K562 (cell line): ENCODE results near the gene OR2AT4. TPM values are rescaled to one million over a fixed set of nuclear protein-coding genes. Genes with fewer than 3 reads are reported as not detected.

Source experiments
- ARNT ChIP-seq, 2 experiments: fragments of 450-650 bp; IDR thresholded peaks; 2 replicates each; pipeline ENCODE4 v1.6.1; 2016; ENCODE audit warnings: mild to moderate bottlenecking in 1 of 2
- BCLAF1 ChIP-seq, 2 experiments: fragments of 450-650 bp in 1 of 2; IDR thresholded peaks; 2 replicates each; pipeline ENCODE4 v1.6.1; 2011 to 2017; ENCODE audit warnings: low read depth in 2 of 2, antibody characterized with exemption in 1 of 2, borderline replicate concordance in 1 of 2, low read length in 1 of 2, mild to moderate bottlenecking in 1 of 2, mixed read lengths in 1 of 2; ENCODE audit not compliant: control insufficient read depth in 1 of 2
- FUS ChIP-seq: fragments of 200-400 bp; formaldehyde crosslinking; optimal IDR thresholded peaks from 2 replicates; pipeline ENCODE3; 2017; ENCODE audit warnings: low read depth, low read length
- HINFP ChIP-seq: fragments of 450-650 bp; conservative IDR thresholded peaks from 2 replicates; pipeline ENCODE4 v1.6.1; 2016; ENCODE audit warnings: missing genetic modification characterization, low read depth, mild to moderate bottlenecking, control low read depth, missing compliant biosample characterization
- HOXB6 ChIP-seq: fragments of 250-450 bp; sonication (Bioruptor Pico); IDR thresholded peaks from 2 replicates; pipeline ENCODE4 v1.5.1; 2022; ENCODE audit warnings: mild to moderate bottlenecking, borderline replicate concordance
- MYBL2 ChIP-seq, 2 experiments: fragments of 450-650 bp in 1 of 2; sonication (generic) in 1 of 2; formaldehyde crosslinking in 1 of 2; IDR thresholded peaks; 2 replicates each; pipeline versions ENCODE4 v1.6.1 to v1.8.1; 2017 to 2022; ENCODE audit warnings: borderline replicate concordance in 1 of 2, inconsistent platforms in 1 of 2, low read depth in 1 of 2, mild to moderate bottlenecking in 1 of 2, missing genetic modification reagents in 1 of 2, moderate library complexity in 1 of 2
- NCOR1 ChIP-seq: fragments of 450-650 bp; IDR thresholded peaks from 2 replicates; pipeline ENCODE4 v1.6.1; 2016; ENCODE audit warnings: mild to moderate bottlenecking, moderate library complexity
- POLR2B ChIP-seq: fragments of 450-650 bp; IDR thresholded peaks from 2 replicates; pipeline ENCODE4 v1.6.1; 2018; ENCODE audit warnings: low read depth; ENCODE audit not compliant: partially characterized antibody
- ZKSCAN8 ChIP-seq: fragments of 200-800 bp; sonication (Bioruptor generic); IDR thresholded peaks from 2 replicates; pipeline ENCODE4 v1.6.1; 2016; ENCODE audit warnings: missing genetic modification characterization, missing compliant biosample characterization
- ZNF197 ChIP-seq: fragments of 200-800 bp; sonication (Bioruptor generic); IDR thresholded peaks from 2 replicates; pipeline ENCODE4 v1.6.1; 2016; ENCODE audit warnings: low read depth, missing genetic modification characterization, missing compliant biosample characterization
- ZNF280A ChIP-seq: fragments of 450-650 bp; IDR thresholded peaks from 2 replicates; pipeline ENCODE4 v1.6.1; 2018; ENCODE audit warnings: mild to moderate bottlenecking, low read depth; ENCODE audit not compliant: partially characterized antibody
- ZNF592 ChIP-seq: fragments of 450-650 bp; IDR thresholded peaks from 2 replicates; pipeline ENCODE4 v1.6.1; 2017; ENCODE audit warnings: antibody characterized with exemption, mild to moderate bottlenecking
- ZNF655 ChIP-seq: fragments of 250-450 bp; sonication (Bioruptor Pico); IDR thresholded peaks from 2 replicates; pipeline ENCODE4 v1.5.0; 2021
- ZNF785 ChIP-seq: fragments of 250-450 bp; sonication (Bioruptor Pico); IDR thresholded peaks from 2 replicates; pipeline ENCODE4 v1.4.0; 2020; ENCODE audit warnings: mild to moderate bottlenecking
- polyA plus RNA-seq, 8 experiments: library from polyadenylated mRNA; depleted of rRNA in 4 of 8; stranded (reverse) in 5 of 8; unstranded in 3 of 8; fragments of >200 nt; fragmentation: Nextera tagmentation in 2 of 8; fragmentation: Illumina TruSeq in 1 of 8; extraction: Ambion mirVana in 2 of 8; extraction: Trizol in 1 of 8; gene quantifications; 2 replicates each; pipeline versions ENCODE4 v1.2.1 to v1.2.3, GENCODE V29; 2011 to 2014; ENCODE audit warnings: inconsistent platforms in 1 of 8, missing spikeins in 1 of 8
- total RNA-seq, 7 experiments: library from RNA; depleted of rRNA in 6 of 7; stranded (reverse); fragments of >200 nt in 6 of 7; fragmentation: Illumina TruSeq in 2 of 7; extraction: Trizol in 2 of 7; gene quantifications; 2 replicates each; pipeline versions ENCODE4 v1.2.1 to v1.2.3, GENCODE V29; 2011 to 2021; ENCODE audit warnings: low replicate concordance in 1 of 7

Gene OR2AT4
- total and polyA plus RNA-seq, 9 of the 15 experiments (the other 6 are each of a cell fraction or from before 2014, with no cell fraction given), result 0.86 to 3.1 (median 2.0) TPM

GRCh38 chr11:75103380-75104026, 6.8 kb upstream of the OR2AT4 start (continued):
- peak; percentile 74 to 82 for TF ChIP-seq ARNT (IDR thresholded peaks at IDR 0.05)
- no peak for TF ChIP-seq MYBL2 (IDR thresholded peaks at IDR 0.05; ENCODE audit: low read depth)
- TF ChIP-seq MYBL2 (CRISPR knock-in tag; IDR thresholded peaks at IDR 0.05; ENCODE audit: borderline replicate concordance), result no peak
- no peak for TF ChIP-seq ZNF655 (CRISPR knock-in tag)
- TF ChIP-seq ZNF197 (CRISPR knock-in tag), result 0 out of 2 replicates have a peak, but pooled peaks have one; percentile 29
- no peak for TF ChIP-seq ZNF785 (CRISPR knock-in tag)
- TF ChIP-seq POLR2B, result peak; percentile 18
- peak; percentile 86 for TF ChIP-seq ZNF592
- TF ChIP-seq ZKSCAN8, result 0 out of 2 replicates have a peak, but pooled peaks have one; percentile 28
- TF ChIP-seq ZNF280A, result no peak
- no peak for TF ChIP-seq HOXB6 (CRISPR knock-in tag)
- no peak for TF ChIP-seq HINFP (tag)
- TF ChIP-seq NCOR1, result peak; percentile 87
- no peak for TF ChIP-seq BCLAF1 (IDR thresholded peaks at IDR 0.05; ENCODE audit: borderline replicate concordance in 1 of 2, control insufficient read depth in 1 of 2, low read depth in 2 of 2, low read length in 1 of 2)
- no peak for TF ChIP-seq FUS
